Measurements from ENCODE around the gene DUOXA1. TPM values are rescaled to one million over a fixed set of nuclear protein-coding genes. Genes with fewer than 3 reads are reported as not detected.

The DUOXA1 gene
- polyA plus RNA-seq = not detected in 2 replicates

GRCh38 chr15:45129651-45130129 is at the start of gene DUOXA1, which contains the start of gene DUOX1:
DUOXA1 (minus strand) TSS chr15:45129879; CDS start chr15:45123014, 6,865 bp downstream.
DUOX1 (plus strand) TSS chr15:45129994; CDS start chr15:45131967, 1,973 bp downstream.

GRCh38 chr15:45114076-45114750 is 15.5 kb downstream of the DUOXA1 start, which contains the start of the genes DUOX2 and DUOXA2:
DUOX2 (minus strand) TSS chr15:45114172; CDS start chr15:45113411, 761 bp downstream.
DUOXA2 (plus strand) TSS chr15:45114326; CDS start chr15:45114606, 280 bp downstream.

Other genes with a start within 250 kb of the DUOXA1 start
- gene TERB2, start 173.2 kb downstream of the DUOXA1 start, polyA plus RNA-seq = not detected in 2 replicates
- 1.4 and 3.5 TPM in 2 replicates for gene SORD, start 106.7 kb downstream of the DUOXA1 start, polyA plus RNA-seq
- not detected in 2 replicates for gene DUOX2, start 15.7 kb downstream of the DUOXA1 start, polyA plus RNA-seq
- gene DUOXA2, start 15.6 kb downstream of the DUOXA1 start, polyA plus RNA-seq = not detected in 2 replicates
- gene DUOX1, start 115 bp upstream of the DUOXA1 start, polyA plus RNA-seq = not detected in 2 replicates
- 0.71 and 0.87 TPM in 2 replicates for gene SHF, start 58.1 kb upstream of the DUOXA1 start, polyA plus RNA-seq
- 0.70 TPM in 1 of 2 replicates, not detected in the other for gene SLC28A2, start 122.4 kb upstream of the DUOXA1 start, polyA plus RNA-seq
- 20.2 and 23.8 TPM in 2 replicates for gene GATM, start 248.7 kb upstream of the DUOXA1 start, polyA plus RNA-seq